ENCODE measurements around the gene MOCS1.

- no peak for TF ChIP-seq EZH2 (IDR thresholded peaks at IDR 0.05; ENCODE audit: low read depth, unreplicated experiment)
- TF ChIP-seq, protein P1, sequence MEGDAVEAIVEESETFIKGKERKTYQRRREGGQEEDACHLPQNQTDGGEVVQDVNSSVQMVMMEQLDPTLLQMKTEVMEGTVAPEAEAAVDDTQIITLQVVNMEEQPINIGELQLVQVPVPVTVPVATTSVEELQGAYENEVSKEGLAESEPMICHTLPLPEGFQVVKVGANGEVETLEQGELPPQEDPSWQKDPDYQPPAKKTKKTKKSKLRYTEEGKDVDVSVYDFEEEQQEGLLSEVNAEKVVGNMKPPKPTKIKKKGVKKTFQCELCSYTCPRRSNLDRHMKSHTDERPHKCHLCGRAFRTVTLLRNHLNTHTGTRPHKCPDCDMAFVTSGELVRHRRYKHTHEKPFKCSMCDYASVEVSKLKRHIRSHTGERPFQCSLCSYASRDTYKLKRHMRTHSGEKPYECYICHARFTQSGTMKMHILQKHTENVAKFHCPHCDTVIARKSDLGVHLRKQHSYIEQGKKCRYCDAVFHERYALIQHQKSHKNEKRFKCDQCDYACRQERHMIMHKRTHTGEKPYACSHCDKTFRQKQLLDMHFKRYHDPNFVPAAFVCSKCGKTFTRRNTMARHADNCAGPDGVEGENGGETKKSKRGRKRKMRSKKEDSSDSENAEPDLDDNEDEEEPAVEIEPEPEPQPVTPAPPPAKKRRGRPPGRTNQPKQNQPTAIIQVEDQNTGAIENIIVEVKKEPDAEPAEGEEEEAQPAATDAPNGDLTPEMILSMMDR (conservative IDR thresholded peaks at IDR 0.05; ENCODE audit: low read depth in 2 of 2), result 0 out of 4 replicates have a peak, but pooled peaks of 1 of the 2 experiments have one; percentile 5
- TF ChIP-seq POLR2AphosphoS5 (IDR thresholded peaks at IDR 0.05; ENCODE audit: low read depth), result no peak
- TF ChIP-seq, protein P2, sequence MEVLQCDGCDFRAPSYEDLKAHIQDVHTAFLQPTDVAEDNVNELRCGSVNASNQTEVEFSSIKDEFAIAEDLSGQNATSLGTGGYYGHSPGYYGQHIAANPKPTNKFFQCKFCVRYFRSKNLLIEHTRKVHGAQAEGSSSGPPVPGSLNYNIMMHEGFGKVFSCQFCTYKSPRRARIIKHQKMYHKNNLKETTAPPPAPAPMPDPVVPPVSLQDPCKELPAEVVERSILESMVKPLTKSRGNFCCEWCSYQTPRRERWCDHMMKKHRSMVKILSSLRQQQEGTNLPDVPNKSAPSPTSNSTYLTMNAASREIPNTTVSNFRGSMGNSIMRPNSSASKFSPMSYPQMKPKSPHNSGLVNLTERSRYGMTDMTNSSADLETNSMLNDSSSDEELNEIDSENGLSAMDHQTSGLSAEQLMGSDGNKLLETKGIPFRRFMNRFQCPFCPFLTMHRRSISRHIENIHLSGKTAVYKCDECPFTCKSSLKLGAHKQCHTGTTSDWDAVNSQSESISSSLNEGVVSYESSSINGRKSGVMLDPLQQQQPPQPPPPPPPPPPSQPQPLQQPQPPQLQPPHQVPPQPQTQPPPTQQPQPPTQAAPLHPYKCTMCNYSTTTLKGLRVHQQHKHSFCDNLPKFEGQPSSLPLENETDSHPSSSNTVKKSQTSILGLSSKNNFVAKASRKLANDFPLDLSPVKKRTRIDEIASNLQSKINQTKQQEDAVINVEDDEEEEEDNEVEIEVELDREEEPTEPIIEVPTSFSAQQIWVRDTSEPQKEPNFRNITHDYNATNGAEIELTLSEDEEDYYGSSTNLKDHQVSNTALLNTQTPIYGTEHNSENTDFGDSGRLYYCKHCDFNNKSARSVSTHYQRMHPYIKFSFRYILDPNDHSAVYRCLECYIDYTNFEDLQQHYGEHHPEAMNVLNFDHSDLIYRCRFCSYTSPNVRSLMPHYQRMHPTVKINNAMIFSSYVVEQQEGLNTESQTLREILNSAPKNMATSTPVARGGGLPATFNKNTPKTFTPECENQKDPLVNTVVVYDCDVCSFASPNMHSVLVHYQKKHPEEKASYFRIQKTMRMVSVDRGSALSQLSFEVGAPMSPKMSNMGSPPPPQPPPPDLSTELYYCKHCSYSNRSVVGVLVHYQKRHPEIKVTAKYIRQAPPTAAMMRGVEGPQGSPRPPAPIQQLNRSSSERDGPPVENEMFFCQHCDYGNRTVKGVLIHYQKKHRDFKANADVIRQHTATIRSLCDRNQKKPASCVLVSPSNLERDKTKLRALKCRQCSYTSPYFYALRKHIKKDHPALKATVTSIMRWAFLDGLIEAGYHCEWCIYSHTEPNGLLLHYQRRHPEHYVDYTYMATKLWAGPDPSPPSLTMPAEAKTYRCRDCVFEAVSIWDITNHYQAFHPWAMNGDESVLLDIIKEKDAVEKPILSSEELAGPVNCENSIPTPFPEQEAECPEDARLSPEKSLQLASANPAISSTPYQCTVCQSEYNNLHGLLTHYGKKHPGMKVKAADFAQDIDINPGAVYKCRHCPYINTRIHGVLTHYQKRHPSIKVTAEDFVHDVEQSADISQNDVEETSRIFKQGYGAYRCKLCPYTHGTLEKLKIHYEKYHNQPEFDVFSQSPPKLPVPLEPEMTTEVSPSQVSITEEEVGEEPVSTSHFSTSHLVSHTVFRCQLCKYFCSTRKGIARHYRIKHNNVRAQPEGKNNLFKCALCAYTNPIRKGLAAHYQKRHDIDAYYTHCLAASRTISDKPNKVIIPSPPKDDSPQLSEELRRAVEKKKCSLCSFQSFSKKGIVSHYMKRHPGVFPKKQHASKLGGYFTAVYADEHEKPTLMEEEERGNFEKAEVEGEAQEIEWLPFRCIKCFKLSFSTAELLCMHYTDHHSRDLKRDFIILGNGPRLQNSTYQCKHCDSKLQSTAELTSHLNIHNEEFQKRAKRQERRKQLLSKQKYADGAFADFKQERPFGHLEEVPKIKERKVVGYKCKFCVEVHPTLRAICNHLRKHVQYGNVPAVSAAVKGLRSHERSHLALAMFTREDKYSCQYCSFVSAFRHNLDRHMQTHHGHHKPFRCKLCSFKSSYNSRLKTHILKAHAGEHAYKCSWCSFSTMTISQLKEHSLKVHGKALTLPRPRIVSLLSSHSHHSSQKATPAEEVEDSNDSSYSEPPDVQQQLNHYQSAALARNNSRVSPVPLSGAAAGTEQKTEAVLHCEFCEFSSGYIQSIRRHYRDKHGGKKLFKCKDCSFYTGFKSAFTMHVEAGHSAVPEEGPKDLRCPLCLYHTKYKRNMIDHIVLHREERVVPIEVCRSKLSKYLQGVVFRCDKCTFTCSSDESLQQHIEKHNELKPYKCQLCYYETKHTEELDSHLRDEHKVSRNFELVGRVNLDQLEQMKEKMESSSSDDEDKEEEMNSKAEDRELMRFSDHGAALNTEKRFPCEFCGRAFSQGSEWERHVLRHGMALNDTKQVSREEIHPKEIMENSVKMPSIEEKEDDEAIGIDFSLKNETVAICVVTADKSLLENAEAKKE (CRISPR knock-in tag; IDR thresholded peaks at IDR 0.05), result no peak
- TF ChIP-seq, protein P3, sequence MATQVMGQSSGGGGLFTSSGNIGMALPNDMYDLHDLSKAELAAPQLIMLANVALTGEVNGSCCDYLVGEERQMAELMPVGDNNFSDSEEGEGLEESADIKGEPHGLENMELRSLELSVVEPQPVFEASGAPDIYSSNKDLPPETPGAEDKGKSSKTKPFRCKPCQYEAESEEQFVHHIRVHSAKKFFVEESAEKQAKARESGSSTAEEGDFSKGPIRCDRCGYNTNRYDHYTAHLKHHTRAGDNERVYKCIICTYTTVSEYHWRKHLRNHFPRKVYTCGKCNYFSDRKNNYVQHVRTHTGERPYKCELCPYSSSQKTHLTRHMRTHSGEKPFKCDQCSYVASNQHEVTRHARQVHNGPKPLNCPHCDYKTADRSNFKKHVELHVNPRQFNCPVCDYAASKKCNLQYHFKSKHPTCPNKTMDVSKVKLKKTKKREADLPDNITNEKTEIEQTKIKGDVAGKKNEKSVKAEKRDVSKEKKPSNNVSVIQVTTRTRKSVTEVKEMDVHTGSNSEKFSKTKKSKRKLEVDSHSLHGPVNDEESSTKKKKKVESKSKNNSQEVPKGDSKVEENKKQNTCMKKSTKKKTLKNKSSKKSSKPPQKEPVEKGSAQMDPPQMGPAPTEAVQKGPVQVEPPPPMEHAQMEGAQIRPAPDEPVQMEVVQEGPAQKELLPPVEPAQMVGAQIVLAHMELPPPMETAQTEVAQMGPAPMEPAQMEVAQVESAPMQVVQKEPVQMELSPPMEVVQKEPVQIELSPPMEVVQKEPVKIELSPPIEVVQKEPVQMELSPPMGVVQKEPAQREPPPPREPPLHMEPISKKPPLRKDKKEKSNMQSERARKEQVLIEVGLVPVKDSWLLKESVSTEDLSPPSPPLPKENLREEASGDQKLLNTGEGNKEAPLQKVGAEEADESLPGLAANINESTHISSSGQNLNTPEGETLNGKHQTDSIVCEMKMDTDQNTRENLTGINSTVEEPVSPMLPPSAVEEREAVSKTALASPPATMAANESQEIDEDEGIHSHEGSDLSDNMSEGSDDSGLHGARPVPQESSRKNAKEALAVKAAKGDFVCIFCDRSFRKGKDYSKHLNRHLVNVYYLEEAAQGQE (IDR thresholded peaks at IDR 0.05; ENCODE audit: unreplicated experiment), result no peak
- TF ChIP-seq EZH2phosphoT487 (IDR thresholded peaks at IDR 0.05; ENCODE audit: unreplicated experiment), result no peak
- no peak for TF ChIP-seq ZNF114 (CRISPR knock-in tag; IDR thresholded peaks at IDR 0.05)
- TF ChIP-seq CREB1 (CRISPR knock-in tag; IDR thresholded peaks at IDR 0.05; ENCODE audit: low read depth), result no peak
Measured at GRCh38 chr6:39950125-39950720, 16.0 kb upstream of the MOCS1 start.
